Neuronal stem cell (in vitro differentiated cells): Measurements from ENCODE around the gene LRCH3.
A peak's percentile ranks its signal among the peaks of the same experiment; 100 is the strongest.

Experiments
- DNase-seq: peaks from one replicate; pipeline ENCODE4 v3.0.0-alpha.2; 2013; ENCODE audit warnings: low spot score
- H2AFZ ChIP-seq: one replicate; pipeline ENCODE4 v1.6.1; 2013; ENCODE audit warnings: mild to moderate bottlenecking, low read length, inconsistent platforms
- H2AK5ac ChIP-seq: 2 replicates; pipeline ENCODE4 v1.6.1; 2013; ENCODE audit warnings: low read depth, mild to moderate bottlenecking, inconsistent platforms, low read length, moderate library complexity, mixed read lengths
- H2BK120ac ChIP-seq: 2 replicates; pipeline ENCODE4 v1.6.1; 2013; ENCODE audit warnings: low read depth, mild to moderate bottlenecking, inconsistent platforms, low read length, moderate library complexity, mixed read lengths
- H2BK12ac ChIP-seq: one replicate; pipeline ENCODE4 v1.6.1; 2013; ENCODE audit warnings: low read length, inconsistent platforms
- H2BK15ac ChIP-seq: 2 replicates; pipeline ENCODE4 v1.6.1; 2013; ENCODE audit warnings: mild to moderate bottlenecking, low read length, inconsistent platforms, mixed read lengths
- H2BK5ac ChIP-seq: one replicate; pipeline ENCODE4 v1.6.1; 2013; ENCODE audit warnings: inconsistent platforms, mild to moderate bottlenecking, low read length, moderate library complexity
- H3K14ac ChIP-seq: one replicate; pipeline ENCODE4 v1.6.1; 2013; ENCODE audit warnings: low read length, inconsistent platforms
- H3K18ac ChIP-seq: 2 replicates; pipeline ENCODE4 v1.6.1; 2013; ENCODE audit warnings: low read length, inconsistent platforms
- H3K23ac ChIP-seq: 2 replicates; pipeline ENCODE4 v1.6.1; 2013; ENCODE audit warnings: low read depth, mild to moderate bottlenecking, mixed read lengths, low read length, inconsistent platforms; ENCODE audit not compliant: poor library complexity
- H3K27ac ChIP-seq: replicated peaks from 3 replicates; pipeline ENCODE4 v1.5.1; 2013; ENCODE audit warnings: low read length, inconsistent platforms
- H3K27me3 ChIP-seq, 3 experiments: 2 replicates each; pipeline ENCODE4 v1.6.1; 2013; ENCODE audit warnings: low read length in 3 of 3, mild to moderate bottlenecking in 2 of 3, inconsistent platforms in 1 of 3, low read depth in 1 of 3, mixed read lengths in 1 of 3, moderate library complexity in 1 of 3; ENCODE audit not compliant: control insufficient read depth in 3 of 3, insufficient read depth in 3 of 3
- H3K36me3 ChIP-seq, 2 donors: replicated peaks in 1 of 2; 2 replicates each; pipeline ENCODE4 v1.6.1; 2013; ENCODE audit warnings: low read length in 2 of 2; ENCODE audit not compliant: control insufficient read depth in 2 of 2, insufficient read depth in 2 of 2
- H3K4ac ChIP-seq: 2 replicates; pipeline ENCODE4 v1.6.1; 2013; ENCODE audit warnings: inconsistent platforms, mild to moderate bottlenecking, low read length, moderate library complexity
- H3K4me1 ChIP-seq, 2 donors: 1 replicate in 1 of 2; 2 replicates in 1 of 2; pipeline ENCODE4 v1.6.1; 2013; ENCODE audit warnings: low read length in 2 of 2, low read depth in 1 of 2; ENCODE audit not compliant: control insufficient read depth in 2 of 2, insufficient read depth in 1 of 2
- H3K4me2 ChIP-seq: one replicate; pipeline ENCODE4 v1.6.1; 2013; ENCODE audit warnings: mild to moderate bottlenecking, low read length, inconsistent platforms; ENCODE audit not compliant: insufficient read depth, poor library complexity, severe bottlenecking
- H3K4me3 ChIP-seq, 2 donors: 2 replicates each; pipeline ENCODE4 v1.5.1; 2013; ENCODE audit warnings: low read length in 2 of 2, mild to moderate bottlenecking in 2 of 2, inconsistent platforms in 1 of 2, moderate library complexity in 1 of 2
- H3K79me1 ChIP-seq: one replicate; pipeline ENCODE4 v1.6.1; 2013; ENCODE audit warnings: low read depth, mild to moderate bottlenecking, inconsistent platforms, low read length, moderate library complexity
- H3K9ac ChIP-seq: one replicate; pipeline ENCODE4 v1.6.1; 2013; ENCODE audit warnings: mild to moderate bottlenecking, low read depth, low read length, inconsistent platforms; ENCODE audit not compliant: poor library complexity
- H3K9me3 ChIP-seq, 2 donors: replicated peaks in 1 of 2; 2 replicates each; pipeline versions ENCODE3 to v1.6.1; 2013; ENCODE audit warnings: low read length in 2 of 2, mild to moderate bottlenecking in 2 of 2, inconsistent platforms in 1 of 2, low read depth in 1 of 2, mixed read lengths in 1 of 2, moderate library complexity in 1 of 2; ENCODE audit not compliant: control insufficient read depth in 2 of 2, insufficient read depth in 1 of 2
- H4K8ac ChIP-seq: one replicate; pipeline ENCODE4 v1.6.1; 2013; ENCODE audit warnings: low read depth, mild to moderate bottlenecking, inconsistent platforms, low read length, moderate library complexity
- H4K91ac ChIP-seq: one replicate; pipeline ENCODE4 v1.6.1; 2013; ENCODE audit warnings: low read length, low read depth, mild to moderate bottlenecking, inconsistent platforms; ENCODE audit not compliant: poor library complexity
- WGBS, 2 donors: extraction: QIAGEN DNeasy Blood & Tissue Kit; methylation state at CpG; one replicate each; pipeline ENCODE4 v1.1.7; 2013; ENCODE audit warnings: missing lambda C conversion rate in 2 of 2, mixed read lengths in 1 of 2; ENCODE audit not compliant: insufficient read length in 2 of 2, insufficient replicate concordance in 1 of 2; ENCODE audit errors: extremely low coverage in 2 of 2; 5-methylcytosine and 5-hydroxymethylcytosine counted together

LRCH3 gene

GRCh38 chr3:197748597-197749314, 42.3 kb upstream of the LRCH3 start:
- H3K27ac ChIP-seq, result peak overlapping the region; percentile 41
- H3K4me2 ChIP-seq, result peak overlapping the region; percentile 80
- peak overlapping the region; percentile 90 for H2AFZ ChIP-seq
- H3K18ac ChIP-seq, result no peak overlapping the region
- H3K14ac ChIP-seq, result no peak overlapping the region
- no peaks in the 10 kb centered on the region for H3K9me3 ChIP-seq
- no peak overlapping the region for H3K4ac ChIP-seq
- no peak overlapping the region for H4K8ac ChIP-seq
- no peak overlapping the region for H3K23ac ChIP-seq
- no peak overlapping the region for H2BK120ac ChIP-seq
- no peak overlapping the region for H2BK5ac ChIP-seq
- H3K79me1 ChIP-seq, result no peaks in the 10 kb centered on the region
- H2BK12ac ChIP-seq, result no peak overlapping the region
- WGBS, 2 donors, result no CpG with 5 or more reads among the region's 12 CpGs
- no peaks in the 10 kb centered on the region for H3K36me3 ChIP-seq
- H4K91ac ChIP-seq, result no peak overlapping the region
- H3K4me1 ChIP-seq, result peaks cover 4 to 18% of the 10 kb centered on the region in 2 donors
- H3K4me3 ChIP-seq, result peak overlapping the region; percentile 86 to 90
- no peak overlapping the region for H2AK5ac ChIP-seq
- no peak overlapping the region for H2BK15ac ChIP-seq
- no peak for DNase-seq
- no peaks in the 10 kb centered on the region for H3K27me3 ChIP-seq
- peak overlapping the region; percentile 82 for H3K9ac ChIP-seq

GRCh38 chr3:197749315-197749600, 41.8 kb upstream of the LRCH3 start:
- H3K4me2 ChIP-seq, result peak overlapping the region; percentile 80
- no peak overlapping the region for H2AK5ac ChIP-seq
- no peaks in the 10 kb centered on the region for H3K27me3 ChIP-seq
- H3K36me3 ChIP-seq, result no peaks in the 10 kb centered on the region
- H3K9ac ChIP-seq, result peak overlapping the region; percentile 82
- DNase-seq, result no peak
- no peak overlapping the region for H2BK15ac ChIP-seq
- no peaks in the 10 kb centered on the region for H3K79me1 ChIP-seq
- no peak overlapping the region for H4K8ac ChIP-seq
- H3K4me1 ChIP-seq, result peaks cover 4 to 18% of the 10 kb centered on the region in 2 donors
- H2AFZ ChIP-seq, result peak overlapping the region; percentile 90
- peak overlapping the region; percentile 41 for H3K27ac ChIP-seq
- peak overlapping the region; percentile 91 for H3K18ac ChIP-seq
- no peak overlapping the region for H2BK12ac ChIP-seq
- no peak overlapping the region for H2BK120ac ChIP-seq
- no peak overlapping the region for H4K91ac ChIP-seq
- no peaks in the 10 kb centered on the region for H3K9me3 ChIP-seq
- peak overlapping the region; percentile 86 to 90 for H3K4me3 ChIP-seq
- no peak overlapping the region for H3K14ac ChIP-seq
- no peak overlapping the region for H2BK5ac ChIP-seq
- WGBS, 2 donors, result no CpG with 5 or more reads among the region's 18 CpGs
- H3K23ac ChIP-seq, result peak overlapping the region; percentile 70
- H3K4ac ChIP-seq, result no peak overlapping the region

GRCh38 chr3:197749601-197750395, 41.3 kb upstream of the LRCH3 start, which contains the start of gene FYTTD1:
FYTTD1 (plus strand) TSS chr3:197749883; CDS start chr3:197749972, 89 bp downstream.
- H2BK5ac ChIP-seq, result peak within 1 kb of the TSS; percentile 91
- H2BK120ac ChIP-seq, result peak within 1 kb of the TSS; percentile 65
- peaks cover 2% of the 10 kb centered on the region for H3K79me1 ChIP-seq
- H3K4me3 ChIP-seq, result peak within 1 kb of the TSS; percentile 86 to 90
- peak within 1 kb of the TSS; percentile 76 for H2BK15ac ChIP-seq
- peak within 1 kb of the TSS; percentile 90 for H2AFZ ChIP-seq
- no peaks in the 10 kb centered on the region for H3K9me3 ChIP-seq
- no peak within 1 kb of the TSS for H2AK5ac ChIP-seq
- no peak within 1 kb of the TSS for H3K4ac ChIP-seq
- peak within 1 kb of the TSS; percentile 87 for H3K9ac ChIP-seq
- peak within 1 kb of the TSS; percentile 95 for H3K18ac ChIP-seq
- WGBS, 2 donors, result no CpG with 5 or more reads among the region's 104 CpGs
- H3K36me3 ChIP-seq, result no peaks in the 10 kb centered on the region
- DNase-seq, result peak; percentile 71
- H3K27me3 ChIP-seq, result no peaks in the 10 kb centered on the region
- peak within 1 kb of the TSS; percentile 70 for H3K23ac ChIP-seq
- H2BK12ac ChIP-seq, result no peak within 1 kb of the TSS
- H4K8ac ChIP-seq, result peak within 1 kb of the TSS; percentile 23
- H3K27ac ChIP-seq, result peak within 1 kb of the TSS; percentile 41
- H3K14ac ChIP-seq, result peak within 1 kb of the TSS; percentile 2
- no peak within 1 kb of the TSS for H4K91ac ChIP-seq
- peaks cover 4 to 18% of the 10 kb centered on the region in 2 donors for H3K4me1 ChIP-seq
- peak within 1 kb of the TSS; percentile 80 for H3K4me2 ChIP-seq

- Histone ChIP-seq H3K4me1 (peaks cover 4 to 18% of the 10 kb centered on the region in 2 donors), H3K4ac (no peak overlapping the region), H3K4me2 (peak overlapping the region; percentile 80), H2BK12ac (no peak overlapping the region), H2AFZ (peak overlapping the region; percentile 90), H2BK15ac (peak overlapping the region; percentile 76), H2BK5ac (peak overlapping the region; percentile 91), H2AK5ac (no peak overlapping the region), H4K91ac (no peak overlapping the region), H3K18ac (peak overlapping the region; percentile 95), H3K4me3 (peak overlapping the region; percentile 86 to 90), H3K23ac (no peak overlapping the region), H3K36me3 (no peaks in the 10 kb centered on the region), H4K8ac (no peak overlapping the region), H2BK120ac (peak overlapping the region; percentile 65), H3K27me3 (no peaks in the 10 kb centered on the region), H3K27ac (peak overlapping the region; percentile 41), H3K9me3 (no peaks in the 10 kb centered on the region), H3K14ac (peak overlapping the region; percentile 2), H3K79me1 (peaks cover 2% of the 10 kb centered on the region), H3K9ac (peak overlapping the region; percentile 87)
- WGBS, 2 donors, result no CpG with 5 or more reads among the region's 43 CpGs
- DNase-seq, result peak; percentile 43
These were observed 40.6 kb upstream of the LRCH3 start for GRCh38 chr3:197750396-197750831.
